Sigmoid colon (tissue), 7 donors: Measurements from ENCODE around the gene LPP. TPM values are rescaled to one million over a fixed set of nuclear protein-coding genes. Genes with fewer than 3 reads are reported as not detected.

Experiments
- DNase-seq: peaks from one replicate; pipeline ENCODE4 v3.0.0-alpha.2; 2019
- H3K27ac ChIP-seq, 4 donors: fragments of 200-600 bp; sonication (generic); one replicate each; pipeline ENCODE4 v1.5.1; 2016 to 2019; ENCODE audit warnings: mild to moderate bottlenecking in 1 of 4
- H3K27me3 ChIP-seq, 3 donors: fragments of 200-600 bp; sonication (generic); one replicate each; pipeline ENCODE4 v1.5.1; 2019; ENCODE audit warnings: mild to moderate bottlenecking in 1 of 3
- H3K36me3 ChIP-seq, 4 donors: fragments of 200-600 bp; sonication (generic); one replicate each; pipeline ENCODE4 v1.5.1; 2016 to 2019
- H3K4me1 ChIP-seq, 4 donors: fragments of 200-600 bp; sonication (generic); one replicate each; pipeline ENCODE4 v1.5.1; 2017 to 2019
- H3K4me3 ChIP-seq, 4 donors: fragments of 200-600 bp; sonication (generic); one replicate each; pipeline ENCODE4 v1.5.1; 2017 to 2019; ENCODE audit warnings: mild to moderate bottlenecking in 2 of 4, moderate library complexity in 1 of 4
- H3K9me3 ChIP-seq, 4 donors: fragments of 200-600 bp in 3 of 4; sonication (generic) in 3 of 4; one replicate each; pipeline versions ENCODE4 v1.5.1 to v1.6.1; 2013 to 2019
- EP300 ChIP-seq, 4 donors: sonication (generic); formaldehyde crosslinking; IDR thresholded peaks; one replicate each; pipeline ENCODE4 v1.6.1; 2017; ENCODE audit warnings: antibody characterized with exemption in 4 of 4
- POLR2A ChIP-seq, 2 donors: fragments of 450-650 bp; IDR thresholded peaks; one replicate each; pipeline ENCODE4 v1.6.1; 2016; ENCODE audit warnings: antibody characterized with exemption in 2 of 2, mild to moderate bottlenecking in 2 of 2, moderate library complexity in 2 of 2
- POLR2AphosphoS5 ChIP-seq, 4 donors: sonication (generic); formaldehyde crosslinking; IDR thresholded peaks; one replicate each; pipeline ENCODE4 v1.6.1; 2017; ENCODE audit warnings: antibody characterized with exemption in 4 of 4
- WGBS, 2 donors: extraction: QIAGEN DNeasy Blood & Tissue Kit; methylation state at CpG; one replicate each; pipeline ENCODE4 v1.1.7; 2013; 5-methylcytosine and 5-hydroxymethylcytosine counted together
- intact Hi-C: fragments of 100-400 bp; cut with DNase I; formaldehyde crosslinking; loops from one replicate; pipeline ENCODE4 v1.15.1; 2023
- polyA plus RNA-seq, 3 donors: library from polyadenylated mRNA; stranded (reverse); fragments of 200-250 nt; gene quantifications; one replicate each; pipeline ENCODE4 v1.2.3, GENCODE V29; 2013
- total RNA-seq, 4 donors: library from RNA; depleted of rRNA; stranded (reverse); fragments of >200 nt; gene quantifications; one replicate each; pipeline ENCODE4 v1.1.0, GENCODE V29; 2016
- TF ChIP-seq, protein P1 (sequence below), 4 experiments: fragments of 450-650 bp in 3 of 4; fragments of 200-600 bp in 1 of 4; IDR thresholded peaks; one replicate each; pipeline ENCODE4 v1.5.1; 2016 to 2019; ENCODE audit warnings: antibody characterized with exemption in 4 of 4, mild to moderate bottlenecking in 3 of 4, moderate library complexity in 2 of 4
- donor health status: healthy with polysubstance abuse.
- donor health status: Bipolar disorder and iron deficiency.
- donor health status: healthy.

Gene LPP
- total and polyA plus RNA-seq, 7 donors = 5.3 to 1,773 (median 824) TPM

DNA sequence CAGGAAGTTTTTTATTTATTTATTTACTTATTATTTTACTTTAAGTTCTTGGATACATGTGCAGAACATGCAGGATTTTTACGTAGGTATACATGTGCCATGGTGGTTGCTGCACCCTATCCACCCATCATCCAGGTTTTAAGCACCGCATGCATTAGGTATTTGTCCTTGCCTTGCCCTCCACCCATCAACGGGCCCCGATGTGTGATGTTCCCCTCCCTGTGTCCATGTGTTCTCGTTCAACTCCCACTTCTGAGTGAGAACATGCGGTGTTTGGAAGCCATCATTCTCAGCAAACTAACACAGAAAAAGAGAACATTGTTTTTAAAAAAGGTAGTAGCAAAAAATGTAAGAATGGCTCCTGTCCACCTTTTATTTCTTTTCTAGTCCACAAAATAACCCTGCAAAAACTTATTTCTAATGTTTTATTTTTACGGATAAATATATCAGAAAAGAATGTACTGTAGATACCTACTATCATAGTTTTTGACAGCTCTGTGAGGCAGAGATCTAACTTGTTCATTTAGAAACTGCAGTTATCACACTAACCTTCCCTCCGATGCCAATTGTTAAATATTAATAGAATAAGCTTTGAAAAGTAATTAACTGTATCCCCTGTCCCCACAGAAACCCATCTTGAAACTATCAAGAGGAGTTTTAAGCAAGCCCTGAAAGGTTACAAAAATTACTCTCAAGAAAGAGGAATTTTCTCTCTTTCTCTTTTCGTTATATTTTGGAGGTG, 189.2 kb downstream of the LPP start:
- Histone ChIP-seq H3K4me1 (peaks cover 0 to 87% (median 83%) of the 10 kb centered on the region in 4 donors), H3K27ac (peak overlapping the region in 2 of 4 donors; percentile 69 to 70)
- intact Hi-C loops = no loop called here

DNA sequence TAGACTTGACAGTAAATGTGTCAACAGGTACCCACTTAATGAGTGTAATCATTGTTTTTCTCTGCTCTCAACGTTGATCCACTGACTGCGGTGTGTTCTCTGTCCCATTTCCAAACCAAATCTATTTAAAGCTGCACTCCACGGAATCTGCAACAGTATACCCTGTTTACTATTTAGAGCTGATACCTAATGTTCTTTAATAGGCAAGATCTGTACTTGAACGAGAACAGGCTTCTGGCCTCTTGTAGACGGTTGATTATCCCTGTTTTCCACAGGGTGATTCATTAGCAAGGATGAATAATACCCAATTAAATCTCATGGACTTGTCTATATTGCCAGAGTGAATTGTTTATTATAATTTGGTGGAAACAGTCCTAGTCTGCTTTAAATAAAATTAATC, 189.9 kb downstream of the LPP start:
- peaks cover 0 to 87% (median 83%) of the 10 kb centered on the region in 4 donors for H3K4me1 ChIP-seq
- DNase-seq = no peak
- WGBS, 2 donors = 81 to 84% methylated on average over 5 of the region's 5 CpGs
- intact Hi-C loops = no loop called here
- H3K27ac ChIP-seq = peak overlapping the region; percentile 26 to 70 (median 65)
- H3K27me3 ChIP-seq = no peaks in the 10 kb centered on the region
- no peaks in the 10 kb centered on the region for H3K9me3 ChIP-seq
- no peak for TF ChIP-seq EP300 (IDR thresholded peaks at IDR 0.05)
- TF ChIP-seq, protein P1, sequence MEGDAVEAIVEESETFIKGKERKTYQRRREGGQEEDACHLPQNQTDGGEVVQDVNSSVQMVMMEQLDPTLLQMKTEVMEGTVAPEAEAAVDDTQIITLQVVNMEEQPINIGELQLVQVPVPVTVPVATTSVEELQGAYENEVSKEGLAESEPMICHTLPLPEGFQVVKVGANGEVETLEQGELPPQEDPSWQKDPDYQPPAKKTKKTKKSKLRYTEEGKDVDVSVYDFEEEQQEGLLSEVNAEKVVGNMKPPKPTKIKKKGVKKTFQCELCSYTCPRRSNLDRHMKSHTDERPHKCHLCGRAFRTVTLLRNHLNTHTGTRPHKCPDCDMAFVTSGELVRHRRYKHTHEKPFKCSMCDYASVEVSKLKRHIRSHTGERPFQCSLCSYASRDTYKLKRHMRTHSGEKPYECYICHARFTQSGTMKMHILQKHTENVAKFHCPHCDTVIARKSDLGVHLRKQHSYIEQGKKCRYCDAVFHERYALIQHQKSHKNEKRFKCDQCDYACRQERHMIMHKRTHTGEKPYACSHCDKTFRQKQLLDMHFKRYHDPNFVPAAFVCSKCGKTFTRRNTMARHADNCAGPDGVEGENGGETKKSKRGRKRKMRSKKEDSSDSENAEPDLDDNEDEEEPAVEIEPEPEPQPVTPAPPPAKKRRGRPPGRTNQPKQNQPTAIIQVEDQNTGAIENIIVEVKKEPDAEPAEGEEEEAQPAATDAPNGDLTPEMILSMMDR (IDR thresholded peaks at IDR 0.05) = no peak
- H3K4me3 ChIP-seq = no peak overlapping the region
- H3K36me3 ChIP-seq = no peaks in the 10 kb centered on the region

More for the DNA sequence above, 189.2 kb downstream of the LPP start:
- no peaks in the 10 kb centered on the region for H3K27me3 ChIP-seq
- H3K4me3 ChIP-seq = no peak overlapping the region
- no peak for DNase-seq
- no peaks in the 10 kb centered on the region for H3K9me3 ChIP-seq
- TF ChIP-seq, protein P1 (IDR thresholded peaks at IDR 0.05) = no peak
- TF ChIP-seq POLR2A (IDR thresholded peaks at IDR 0.05) (no peak), EP300 (IDR thresholded peaks at IDR 0.05) (no peak), POLR2AphosphoS5 (IDR thresholded peaks at IDR 0.05) (no peak)
- no peaks in the 10 kb centered on the region for H3K36me3 ChIP-seq
- 95% methylated on average over 9 of the region's 9 CpGs for WGBS, 2 donors

DNA sequence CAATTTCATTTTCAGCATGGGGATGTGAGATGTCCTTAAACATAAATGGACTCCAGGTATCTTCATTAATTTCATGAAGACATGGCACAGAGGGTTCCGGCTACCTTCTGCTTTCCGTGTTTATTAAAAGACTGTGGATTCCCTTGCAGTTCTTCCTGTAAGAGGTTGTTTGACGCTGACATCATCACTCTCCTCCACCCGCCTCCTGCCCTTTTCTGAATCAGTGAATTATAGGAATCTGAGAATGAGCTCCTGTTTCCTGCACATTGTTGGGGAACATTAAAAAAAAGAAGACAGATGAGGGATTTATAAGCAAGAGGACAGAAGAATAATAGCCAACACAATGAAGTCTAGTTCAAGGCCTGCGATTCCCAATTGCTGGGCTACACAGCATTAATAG, 191.3 kb downstream of the LPP start:
- WGBS, 2 donors = 81 to 82% methylated on average over 5 of the region's 5 CpGs
- intact Hi-C loops = no loop called here
- H3K27me3 ChIP-seq = no peaks in the 10 kb centered on the region
- TF ChIP-seq POLR2AphosphoS5 (IDR thresholded peaks at IDR 0.05) = peak in 1 of 4 donors; percentile 33
- no peak for TF ChIP-seq POLR2A (IDR thresholded peaks at IDR 0.05)
- no peaks in the 10 kb centered on the region for H3K36me3 ChIP-seq
- H3K4me3 ChIP-seq = no peak overlapping the region
- no peak for DNase-seq
- H3K9me3 ChIP-seq = no peaks in the 10 kb centered on the region
- H3K27ac ChIP-seq = peak overlapping the region; percentile 6 to 70 (median 65)
- peaks cover 0 to 87% (median 83%) of the 10 kb centered on the region in 4 donors for H3K4me1 ChIP-seq

DNA sequence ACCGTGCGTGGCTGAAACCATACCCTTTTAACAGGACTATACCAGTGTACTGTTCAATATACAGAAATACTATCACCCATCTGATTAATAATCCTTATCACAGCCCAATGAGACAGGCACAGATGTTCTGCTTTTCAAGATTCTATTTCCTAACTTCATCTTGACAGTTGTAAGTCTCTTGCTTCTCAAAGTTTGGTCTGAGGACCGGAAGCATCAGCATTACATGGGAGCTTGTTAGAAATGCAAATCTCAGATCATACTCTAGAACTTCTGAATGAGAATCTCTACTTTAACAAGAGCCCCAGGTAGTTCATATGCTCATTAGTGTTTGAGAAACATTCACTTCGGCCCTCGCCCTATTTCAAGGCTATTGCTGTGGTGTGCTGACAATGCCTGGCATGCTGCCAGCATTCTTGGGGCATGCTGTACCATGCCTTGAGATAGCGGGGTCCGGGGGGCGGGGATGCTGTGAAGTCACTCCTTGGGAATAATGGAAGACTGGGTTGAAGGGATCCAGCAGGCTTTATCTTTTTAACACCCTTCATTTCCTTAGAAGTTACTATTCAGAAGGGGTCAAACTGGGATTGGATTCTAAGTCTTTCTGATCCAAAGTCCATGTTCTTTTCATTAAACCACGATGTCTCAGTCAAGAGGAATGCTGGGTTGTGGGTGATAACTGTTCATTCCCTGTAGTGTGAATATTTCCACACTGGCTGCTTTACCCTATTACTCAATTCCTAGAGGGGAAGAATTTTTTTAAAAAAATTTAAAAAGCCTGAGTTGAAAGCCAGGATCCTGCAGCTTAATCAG, 194.7 kb downstream of the LPP start:
- Histone ChIP-seq H3K4me3 (no peak overlapping the region), H3K4me1 (peaks cover 0 to 84% (median 79%) of the 10 kb centered on the region in 4 donors), H3K27me3 (no peaks in the 10 kb centered on the region), H3K27ac (peak overlapping the region; percentile 39 to 79 (median 54)), H3K36me3 (no peaks in the 10 kb centered on the region), H3K9me3 (no peaks in the 10 kb centered on the region)
- peak; percentile 80 for DNase-seq
- 72 to 85% methylated on average over 9 of the region's 9 CpGs for WGBS, 2 donors
- intact Hi-C loops = no loop called here
- peak in 2 of 4 donors; percentile 25 to 42 for TF ChIP-seq POLR2AphosphoS5 (IDR thresholded peaks at IDR 0.05)
- TF ChIP-seq EP300 (IDR thresholded peaks at IDR 0.05) = no peak
- TF ChIP-seq, protein P1 (IDR thresholded peaks at IDR 0.05) = no peak
- no peak for TF ChIP-seq POLR2A (IDR thresholded peaks at IDR 0.05)

DNA sequence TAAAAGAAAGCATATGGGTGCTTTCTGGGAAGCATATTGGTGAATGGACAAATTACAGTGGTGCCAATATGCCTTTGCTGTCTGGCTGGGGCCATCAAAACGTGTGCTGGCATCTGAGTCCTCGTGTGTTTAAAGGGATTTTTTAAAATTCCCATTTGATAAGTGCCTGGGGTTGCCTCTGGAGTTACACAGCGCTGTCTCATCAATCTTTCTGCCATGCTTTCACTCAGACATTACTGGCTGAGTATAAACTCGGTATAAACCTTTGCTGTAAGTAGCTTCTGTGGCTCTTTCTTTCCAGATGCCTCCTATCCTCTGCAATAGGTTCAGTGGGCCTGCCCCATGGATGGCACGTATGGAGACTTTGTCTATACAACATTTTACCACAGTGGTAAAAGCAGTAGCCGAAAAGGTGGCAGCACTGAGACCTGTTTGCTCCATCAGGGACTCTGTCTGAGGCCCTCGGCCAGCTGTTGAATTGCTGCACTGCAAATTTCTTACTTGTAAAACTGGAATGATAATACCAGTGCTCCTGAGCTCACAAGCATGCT, 195.5 kb downstream of the LPP start:
- Histone ChIP-seq H3K27ac (peak overlapping the region; percentile 39 to 79 (median 54)), H3K36me3 (no peaks in the 10 kb centered on the region), H3K9me3 (no peaks in the 10 kb centered on the region), H3K4me3 (no peak overlapping the region), H3K4me1 (peaks cover 0 to 76% (median 71%) of the 10 kb centered on the region in 4 donors), H3K27me3 (no peaks in the 10 kb centered on the region)
- DNase-seq = no peak
- intact Hi-C loops = no loop called here
- whole genome bisulfite sequencing, 2 donors = 86% methylated on average over 7 of the region's 7 CpGs
- no peak for TF ChIP-seq EP300 (IDR thresholded peaks at IDR 0.05)
- TF ChIP-seq POLR2A (IDR thresholded peaks at IDR 0.05) = no peak
- TF ChIP-seq, protein P1 (IDR thresholded peaks at IDR 0.05) = no peak
- no peak for TF ChIP-seq POLR2AphosphoS5 (IDR thresholded peaks at IDR 0.05)
